Trophoblast cell (in vitro differentiated cells and primary cell): ENCODE data around the gene ENPP5.

ENCODE experiments used
- DNase-seq, 2 donors: peaks; one replicate each; pipeline ENCODE4 v3.0.0-alpha.2; 2016
- H2AFZ ChIP-seq: 2 replicates; pipeline ENCODE4 v1.6.1; 2013; ENCODE audit warnings: low read length, moderate library complexity, mild to moderate bottlenecking; ENCODE audit not compliant: insufficient read depth, poor library complexity
- H2AK5ac ChIP-seq: 2 replicates; pipeline ENCODE4 v1.6.1; 2013; ENCODE audit warnings: mild to moderate bottlenecking, low read length
- H2BK120ac ChIP-seq: 2 replicates; pipeline ENCODE4 v1.6.1; 2013; ENCODE audit warnings: low read length, mild to moderate bottlenecking, moderate library complexity; ENCODE audit not compliant: insufficient read depth, poor library complexity
- H2BK12ac ChIP-seq: 2 replicates; pipeline ENCODE4 v1.6.1; 2013; ENCODE audit warnings: mild to moderate bottlenecking, low read length, moderate library complexity
- H2BK5ac ChIP-seq: 2 replicates; pipeline ENCODE4 v1.6.1; 2013; ENCODE audit warnings: low read length, low read depth, moderate library complexity, mild to moderate bottlenecking; ENCODE audit not compliant: poor library complexity
- H3K14ac ChIP-seq: 2 replicates; pipeline ENCODE4 v1.6.1; 2013; ENCODE audit warnings: mild to moderate bottlenecking, low read length
- H3K18ac ChIP-seq: 2 replicates; pipeline ENCODE4 v1.6.1; 2013; ENCODE audit warnings: mild to moderate bottlenecking, low read length
- H3K23ac ChIP-seq: 2 replicates; pipeline ENCODE4 v1.6.1; 2013; ENCODE audit warnings: low read length
- H3K27ac ChIP-seq: 2 replicates; pipeline ENCODE4 v1.5.1; 2013; ENCODE audit warnings: low read depth, mild to moderate bottlenecking, inconsistent platforms, low read length, moderate library complexity
- H3K27me3 ChIP-seq: 2 replicates; pipeline ENCODE4 v1.6.1; 2013; ENCODE audit warnings: inconsistent platforms, mild to moderate bottlenecking, low read length, moderate library complexity; ENCODE audit not compliant: insufficient read depth
- H3K36me3 ChIP-seq, 2 experiments: 1 replicate in 1 of 2; 2 replicates in 1 of 2; pipeline ENCODE4 v1.6.1; 2013; ENCODE audit warnings: low read length in 2 of 2, mild to moderate bottlenecking in 2 of 2, moderate library complexity in 1 of 2; ENCODE audit not compliant: insufficient read depth in 2 of 2, control insufficient read depth in 1 of 2
- H3K4ac ChIP-seq: 2 replicates; pipeline ENCODE4 v1.6.1; 2013; ENCODE audit warnings: low read depth, mild to moderate bottlenecking, low read length, moderate library complexity
- H3K4me1 ChIP-seq, 2 experiments: 1 replicate in 1 of 2; 2 replicates in 1 of 2; pipeline ENCODE4 v1.6.1; 2013; ENCODE audit warnings: low read length in 2 of 2, mild to moderate bottlenecking in 2 of 2, moderate library complexity in 1 of 2; ENCODE audit not compliant: insufficient read depth in 2 of 2, control insufficient read depth in 1 of 2
- H3K4me2 ChIP-seq: 2 replicates; pipeline ENCODE4 v1.6.1; 2013; ENCODE audit warnings: inconsistent platforms, mild to moderate bottlenecking, low read length, moderate library complexity
- H3K4me3 ChIP-seq: 2 replicates; pipeline ENCODE4 v1.5.1; 2013; ENCODE audit warnings: mild to moderate bottlenecking, low read depth, low read length, inconsistent platforms
- H3K79me1 ChIP-seq: one replicate; pipeline ENCODE4 v1.6.1; 2013; ENCODE audit warnings: low read length
- H3K79me2 ChIP-seq: 2 replicates; pipeline ENCODE4 v1.6.1; 2013; ENCODE audit warnings: low read length, mild to moderate bottlenecking; ENCODE audit not compliant: control insufficient read depth, insufficient read depth, poor library complexity
- H3K9ac ChIP-seq: 2 replicates; pipeline ENCODE4 v1.6.1; 2013; ENCODE audit warnings: mild to moderate bottlenecking, low read length
- H3K9me3 ChIP-seq: 2 replicates; pipeline ENCODE4 v1.6.1; 2013; ENCODE audit warnings: low read depth, mild to moderate bottlenecking, control low read depth, inconsistent platforms, low read length; ENCODE audit not compliant: insufficient read depth
- H4K12ac ChIP-seq: 2 replicates; pipeline ENCODE4 v1.6.1; 2013; ENCODE audit warnings: low read depth, mild to moderate bottlenecking, low read length, moderate library complexity
- H4K8ac ChIP-seq: 2 replicates; pipeline ENCODE4 v1.6.1; 2013; ENCODE audit warnings: low read depth, mild to moderate bottlenecking, low read length, moderate library complexity
- H4K91ac ChIP-seq: one replicate; pipeline ENCODE4 v1.6.1; 2013; ENCODE audit warnings: low read depth, mild to moderate bottlenecking, low read length, moderate library complexity
- WGBS: extraction: QIAGEN DNeasy Blood & Tissue Kit; methylation state at CpG from one replicate; pipeline ENCODE4 v1.1.7; 2013; ENCODE audit warnings: missing lambda C conversion rate; ENCODE audit not compliant: insufficient read length, insufficient coverage; ENCODE audit errors: extremely low coverage; 5-methylcytosine and 5-hydroxymethylcytosine counted together

Gene ENPP5

GRCh38 chr6:46118157-46118556 lies 52.6 kb downstream of the ENPP5 start:
- no peak overlapping the region for H3K9ac ChIP-seq
- H2BK120ac ChIP-seq, result no peak overlapping the region
- H3K4ac ChIP-seq, result no peak overlapping the region
- no peak overlapping the region for H2BK5ac ChIP-seq
- H3K4me3 ChIP-seq, result no peak overlapping the region
- H2AK5ac ChIP-seq, result no peak overlapping the region
- H3K4me2 ChIP-seq, result no peak overlapping the region
- no peak overlapping the region for H4K91ac ChIP-seq
- no peak for DNase-seq
- no peak overlapping the region for H3K27ac ChIP-seq
- H3K23ac ChIP-seq, result no peak overlapping the region
- H3K79me2 ChIP-seq, result no peaks in the 10 kb centered on the region
- no peak overlapping the region for H2AFZ ChIP-seq
- no peak overlapping the region for H3K14ac ChIP-seq
- H3K18ac ChIP-seq, result no peak overlapping the region
- H3K36me3 ChIP-seq, result no peaks in the 10 kb centered on the region
- no peak overlapping the region for H4K8ac ChIP-seq
- no peak overlapping the region for H4K12ac ChIP-seq
- no peaks in the 10 kb centered on the region for H3K4me1 ChIP-seq
- no CpG with 5 or more reads among the region's 1 CpG for WGBS
- H3K79me1 ChIP-seq, result no peaks in the 10 kb centered on the region
- H2BK12ac ChIP-seq, result no peak overlapping the region
- no peaks in the 10 kb centered on the region for H3K9me3 ChIP-seq
- no peaks in the 10 kb centered on the region for H3K27me3 ChIP-seq

DNA sequence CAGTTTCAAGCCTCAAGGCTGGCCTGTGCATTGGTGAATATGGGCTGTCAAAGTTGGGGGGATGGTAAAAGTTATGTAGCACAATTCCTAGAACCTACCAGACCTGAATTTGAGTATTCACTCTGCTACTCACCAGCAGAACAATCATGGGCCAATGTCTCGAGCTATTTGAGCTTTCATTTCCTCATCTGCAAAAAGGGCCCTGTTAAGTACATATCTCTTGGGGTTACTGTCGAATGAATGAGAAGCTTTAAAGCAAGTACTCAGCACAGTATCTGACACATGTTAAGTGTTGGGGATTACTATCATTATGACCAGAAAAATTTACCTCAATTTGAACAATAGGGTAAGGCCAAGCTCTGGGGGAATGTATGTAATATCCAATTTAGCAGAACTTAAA lies 54.5 kb downstream of the ENPP5 start:
- H2BK5ac ChIP-seq, result no peak overlapping the region
- no peak overlapping the region for H3K9ac ChIP-seq
- H3K23ac ChIP-seq, result no peak overlapping the region
- H3K18ac ChIP-seq, result no peak overlapping the region
- H3K4me2 ChIP-seq, result no peak overlapping the region
- no peak overlapping the region for H4K91ac ChIP-seq
- no peaks in the 10 kb centered on the region for H3K27me3 ChIP-seq
- H3K4me3 ChIP-seq, result no peak overlapping the region
- H3K4me1 ChIP-seq, result no peaks in the 10 kb centered on the region
- no peak overlapping the region for H2BK12ac ChIP-seq
- H3K14ac ChIP-seq, result no peak overlapping the region
- H2AFZ ChIP-seq, result no peak overlapping the region
- no peaks in the 10 kb centered on the region for H3K79me2 ChIP-seq
- no peak overlapping the region for H3K4ac ChIP-seq
- H3K79me1 ChIP-seq, result no peaks in the 10 kb centered on the region
- H2BK120ac ChIP-seq, result no peak overlapping the region
- H2AK5ac ChIP-seq, result no peak overlapping the region
- no peak overlapping the region for H4K8ac ChIP-seq
- WGBS, result no CpG with 5 or more reads among the region's 2 CpGs
- no peak overlapping the region for H4K12ac ChIP-seq
- DNase-seq, result no peak
- no peaks in the 10 kb centered on the region for H3K9me3 ChIP-seq
- no peaks in the 10 kb centered on the region for H3K36me3 ChIP-seq
- H3K27ac ChIP-seq, result no peak overlapping the region

GRCh38 chr6:46115634-46116033 lies 55.1 kb downstream of the ENPP5 start:
- Histone ChIP-seq H3K79me1 (no peaks in the 10 kb centered on the region), H3K27me3 (no peaks in the 10 kb centered on the region), H3K4ac (no peak overlapping the region), H4K12ac (no peak overlapping the region), H3K27ac (no peak overlapping the region), H2AK5ac (no peak overlapping the region), H3K4me3 (no peak overlapping the region), H2AFZ (no peak overlapping the region), H4K91ac (no peak overlapping the region), H3K36me3 (no peaks in the 10 kb centered on the region), H3K9ac (no peak overlapping the region), H3K4me1 (no peaks in the 10 kb centered on the region), H2BK5ac (no peak overlapping the region), H3K9me3 (no peaks in the 10 kb centered on the region), H4K8ac (no peak overlapping the region), H3K14ac (no peak overlapping the region), H3K18ac (no peak overlapping the region), H2BK12ac (no peak overlapping the region), H3K4me2 (no peak overlapping the region), H3K23ac (no peak overlapping the region), H3K79me2 (no peaks in the 10 kb centered on the region), H2BK120ac (no peak overlapping the region)
- no peak for DNase-seq
- WGBS, result no CpG with 5 or more reads among the region's 1 CpG

- Histone ChIP-seq H3K79me1 (no peaks in the 10 kb centered on the region), H2AFZ (no peak overlapping the region), H2BK5ac (no peak overlapping the region), H3K27me3 (no peaks in the 10 kb centered on the region), H3K27ac (no peak overlapping the region), H3K4me2 (no peak overlapping the region), H3K9me3 (no peaks in the 10 kb centered on the region), H2BK120ac (no peak overlapping the region), H3K4ac (no peak overlapping the region), H3K4me1 (no peaks in the 10 kb centered on the region), H2AK5ac (no peak overlapping the region), H3K9ac (no peak overlapping the region), H3K14ac (no peak overlapping the region), H3K36me3 (no peaks in the 10 kb centered on the region), H4K8ac (no peak overlapping the region), H3K4me3 (no peak overlapping the region), H3K18ac (no peak overlapping the region), H4K91ac (no peak overlapping the region), H2BK12ac (no peak overlapping the region), H3K23ac (no peak overlapping the region), H3K79me2 (no peaks in the 10 kb centered on the region), H4K12ac (no peak overlapping the region)
- no CpG with 5 or more reads among the region's 1 CpG for WGBS
- no peak for DNase-seq
These were observed 57.4 kb downstream of the ENPP5 start for GRCh38 chr6:46113370-46113769.
